ENCODE data around the gene MTPN.

DNA sequence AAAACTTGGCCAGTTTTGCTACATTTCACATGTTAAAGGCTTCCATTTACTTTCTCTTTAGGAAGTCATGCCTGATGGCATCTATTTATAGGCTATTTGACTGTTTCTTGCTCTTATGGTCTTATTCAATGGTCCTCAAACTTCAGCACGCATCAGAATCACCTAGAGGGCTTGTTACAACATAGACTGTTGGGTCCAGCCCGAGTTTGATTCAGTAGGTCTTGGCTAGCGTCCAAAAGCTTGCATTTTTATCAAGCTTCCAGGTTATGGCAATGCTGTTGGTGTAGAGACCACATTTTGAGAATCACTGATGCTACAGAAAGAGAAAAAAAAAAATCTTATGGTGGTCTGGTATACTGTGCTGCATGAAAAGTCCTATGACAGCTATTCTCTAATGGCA is 51.9 kb downstream of the MTPN start:
- TF ChIP-seq, protein P1, sequence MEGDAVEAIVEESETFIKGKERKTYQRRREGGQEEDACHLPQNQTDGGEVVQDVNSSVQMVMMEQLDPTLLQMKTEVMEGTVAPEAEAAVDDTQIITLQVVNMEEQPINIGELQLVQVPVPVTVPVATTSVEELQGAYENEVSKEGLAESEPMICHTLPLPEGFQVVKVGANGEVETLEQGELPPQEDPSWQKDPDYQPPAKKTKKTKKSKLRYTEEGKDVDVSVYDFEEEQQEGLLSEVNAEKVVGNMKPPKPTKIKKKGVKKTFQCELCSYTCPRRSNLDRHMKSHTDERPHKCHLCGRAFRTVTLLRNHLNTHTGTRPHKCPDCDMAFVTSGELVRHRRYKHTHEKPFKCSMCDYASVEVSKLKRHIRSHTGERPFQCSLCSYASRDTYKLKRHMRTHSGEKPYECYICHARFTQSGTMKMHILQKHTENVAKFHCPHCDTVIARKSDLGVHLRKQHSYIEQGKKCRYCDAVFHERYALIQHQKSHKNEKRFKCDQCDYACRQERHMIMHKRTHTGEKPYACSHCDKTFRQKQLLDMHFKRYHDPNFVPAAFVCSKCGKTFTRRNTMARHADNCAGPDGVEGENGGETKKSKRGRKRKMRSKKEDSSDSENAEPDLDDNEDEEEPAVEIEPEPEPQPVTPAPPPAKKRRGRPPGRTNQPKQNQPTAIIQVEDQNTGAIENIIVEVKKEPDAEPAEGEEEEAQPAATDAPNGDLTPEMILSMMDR (conservative IDR thresholded peaks at IDR 0.05 in 1 of 2, IDR thresholded peaks at IDR 0.05 in 1 of 2; ENCODE audit: low read depth in 1 of 2, low read length in 2 of 2), result no peak
- TF ChIP-seq EZH2 (IDR thresholded peaks at IDR 0.05; ENCODE audit: low read length, missing control alignments), result no peak

All from fibroblast of lung (primary cell).